ENCODE results near the gene SCN5A.

Gene SCN5A

GRCh38 chr3:38598791-38599190 is 50.7 kb downstream of the SCN5A start:
- DNase-seq, result no peak

DNA sequence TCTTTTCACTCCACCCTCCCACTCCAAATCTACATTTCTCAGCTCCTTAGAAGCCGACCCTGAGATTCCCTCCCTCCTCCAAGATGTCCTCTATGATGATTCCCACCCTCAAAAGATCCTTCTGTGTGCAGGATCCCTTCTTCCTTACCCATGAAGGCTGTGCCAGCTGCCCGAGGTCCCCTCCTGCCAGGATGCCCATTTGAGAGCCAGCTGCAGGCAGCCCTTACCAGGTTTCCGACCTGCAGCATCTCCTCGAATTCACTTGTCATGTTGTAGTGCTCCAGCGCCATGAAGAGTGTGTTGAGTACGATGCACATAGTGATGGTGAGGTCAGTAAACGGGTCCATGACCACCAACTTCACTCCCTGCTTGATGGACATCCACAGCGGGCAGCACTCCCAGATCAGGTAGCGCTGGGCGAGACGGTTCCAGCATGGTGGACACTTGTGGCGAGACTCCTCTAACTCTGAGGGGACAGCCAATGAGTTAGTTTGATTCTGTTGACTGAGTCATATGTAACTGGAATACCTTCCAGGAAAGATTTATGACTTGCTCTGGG is 51.9 kb downstream of the SCN5A start:
- no peak for DNase-seq

- no peak for DNase-seq
Observed at GRCh38 chr3:38595393-38595792, 54.1 kb downstream of the SCN5A start.

DNA sequence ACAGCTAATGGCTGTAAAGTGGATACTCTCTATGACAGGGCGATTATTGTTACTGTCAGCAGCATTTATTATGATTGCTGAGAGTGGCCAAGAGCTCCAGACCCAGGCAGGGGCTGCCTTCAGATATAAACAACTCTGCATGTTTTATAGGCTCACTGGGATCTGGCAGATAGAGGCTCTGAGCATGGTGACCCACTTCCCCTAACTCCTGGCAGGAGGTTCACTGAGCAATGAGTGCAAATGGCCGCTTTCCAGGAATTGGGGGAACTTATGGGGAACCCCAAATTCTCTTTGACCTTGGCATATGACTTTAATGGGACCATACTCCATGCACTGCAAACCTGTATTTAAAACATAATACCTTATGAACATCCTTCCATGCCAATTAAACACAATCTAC is 59.0 kb downstream of the SCN5A start:
- no peak for DNase-seq

GRCh38 chr3:38588995-38589937 is 60.2 kb downstream of the SCN5A start:
- no peak for DNase-seq

DNA sequence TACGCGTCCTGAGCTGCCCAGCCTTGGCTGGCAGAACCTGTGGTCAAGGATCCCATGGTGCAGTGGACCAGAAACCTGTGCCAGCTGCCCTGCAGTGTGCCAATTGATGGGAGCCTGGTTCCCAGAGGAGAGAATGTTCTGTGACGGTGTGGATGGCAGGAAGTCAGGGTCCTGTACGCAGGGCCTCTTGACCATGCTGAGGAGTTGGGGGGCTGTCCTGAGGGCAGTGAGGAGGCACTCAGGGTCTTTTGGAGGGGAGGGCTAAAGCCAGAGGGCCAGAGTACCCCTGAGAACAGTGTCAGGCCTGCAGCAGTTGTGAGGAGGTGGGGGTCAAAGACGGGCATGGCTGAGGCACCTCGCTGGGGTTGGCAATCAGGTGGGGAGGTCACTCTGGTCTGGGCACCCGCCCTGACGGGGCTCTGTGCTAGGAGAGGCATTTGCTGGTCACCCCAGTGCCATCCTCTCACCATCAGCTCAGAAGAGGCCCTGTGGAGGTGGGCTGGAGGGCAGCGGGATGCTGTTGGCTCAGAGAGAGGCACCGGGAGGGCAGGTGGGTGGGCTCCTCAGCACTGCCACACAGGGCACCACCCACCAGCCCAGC is 61.0 kb downstream of the SCN5A start:
- DNase-seq, result no peak

DNA sequence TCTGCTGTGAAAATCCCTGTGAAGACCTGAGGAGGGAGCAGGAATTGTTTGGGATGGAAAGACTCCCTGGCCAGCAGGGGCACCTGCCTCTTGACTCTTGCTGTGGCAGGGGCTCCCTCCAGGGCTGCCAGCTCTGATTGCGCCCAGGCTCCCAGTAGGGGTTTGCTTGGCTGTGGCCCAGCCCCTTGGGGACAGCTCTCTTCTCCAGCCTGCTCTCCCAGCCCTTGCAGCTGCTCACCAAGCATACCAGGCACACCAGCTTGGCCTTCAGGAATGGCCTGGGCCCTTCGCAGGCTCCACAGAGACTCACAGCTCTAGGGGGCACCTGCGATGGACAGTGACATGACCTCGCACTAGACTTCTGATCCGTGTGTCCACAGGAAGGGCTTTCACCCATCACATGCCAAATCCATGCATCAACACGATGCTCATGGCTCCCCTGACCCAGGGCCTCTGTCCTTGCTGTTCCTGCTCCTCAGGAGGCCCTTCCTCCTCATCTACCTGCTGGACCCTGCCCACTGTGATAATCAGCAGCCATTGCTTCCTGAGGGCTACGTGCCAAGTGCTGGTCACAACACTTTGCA is 61.8 kb downstream of the SCN5A start:
- DNase-seq, result no peak

DNA sequence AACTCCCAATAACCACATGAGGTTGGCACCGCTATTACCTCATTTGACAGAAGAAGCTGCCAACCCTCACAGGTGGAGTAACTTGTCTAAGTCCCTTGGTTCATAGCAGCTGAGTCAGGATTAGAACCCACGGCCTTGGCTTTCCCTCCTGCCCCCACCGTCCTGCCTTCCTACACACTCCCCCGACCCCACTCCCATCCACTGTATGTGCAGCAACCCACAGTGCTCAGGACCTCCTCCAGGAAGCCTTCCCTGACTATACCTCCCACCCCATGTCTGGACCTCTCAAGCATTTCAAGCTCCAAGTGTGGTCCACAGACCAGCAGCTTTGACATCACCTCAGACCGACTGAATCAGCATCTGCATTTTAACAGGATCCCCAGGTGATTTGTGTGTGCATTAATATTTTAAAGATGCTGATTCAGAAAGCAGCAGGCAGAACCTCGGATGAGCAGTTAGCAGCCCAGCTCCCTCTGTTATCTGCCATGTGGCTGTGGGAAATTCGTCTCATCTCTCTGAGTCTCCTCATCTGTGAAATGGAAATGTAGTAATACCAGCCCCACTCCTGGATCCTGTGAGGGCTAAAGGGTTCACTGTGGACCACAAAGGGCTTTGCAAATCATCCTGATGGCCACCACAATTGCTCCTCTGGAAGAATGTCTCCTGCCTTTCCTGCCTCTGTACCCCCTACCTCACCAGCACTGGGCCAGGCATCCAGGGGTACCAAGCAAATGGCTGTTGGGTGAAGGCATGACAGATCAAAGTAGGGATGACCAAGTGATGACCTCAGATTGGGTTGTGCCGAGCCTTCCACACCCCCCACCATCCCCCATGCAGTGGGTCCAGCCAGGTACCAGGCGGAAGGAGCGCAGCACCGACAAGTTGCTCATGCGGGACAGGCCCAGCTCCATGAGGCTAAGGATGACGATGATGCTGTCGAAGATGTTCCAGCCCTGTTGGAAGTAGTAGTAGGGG is 62.7 kb downstream of the SCN5A start:
- DNase-seq, result no peak

DNA sequence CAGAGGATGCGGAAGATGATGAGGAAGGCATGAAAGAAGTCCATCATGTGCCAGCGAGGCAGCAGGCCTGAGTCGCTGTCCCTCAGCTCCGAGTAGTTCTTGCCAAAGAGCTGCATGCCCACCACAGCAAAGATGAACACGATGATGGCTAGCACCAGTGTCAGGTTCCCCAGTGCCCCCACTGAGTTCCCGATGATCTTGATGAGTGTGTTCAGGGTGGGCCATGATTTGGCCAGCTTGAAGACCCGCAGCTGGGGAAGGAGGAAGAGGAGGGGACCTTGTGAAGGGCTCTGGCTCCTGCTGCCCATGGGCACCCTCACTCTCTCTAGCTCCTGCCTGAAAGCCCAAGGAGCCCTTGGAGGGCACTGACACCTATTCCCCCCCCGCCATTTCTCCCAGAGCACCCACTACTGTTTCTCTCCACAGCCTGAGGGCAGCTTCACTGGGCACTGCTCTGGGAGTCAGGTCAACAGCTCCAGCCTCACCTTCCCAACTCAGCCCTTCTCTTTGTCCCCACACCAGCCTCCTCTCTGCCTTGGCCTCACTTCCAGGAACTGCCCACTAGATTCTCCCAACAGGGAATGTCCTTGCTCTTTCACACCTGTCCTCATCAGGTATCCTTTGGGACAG is 63.6 kb downstream of the SCN5A start:
- DNase-seq, result no peak

DNA sequence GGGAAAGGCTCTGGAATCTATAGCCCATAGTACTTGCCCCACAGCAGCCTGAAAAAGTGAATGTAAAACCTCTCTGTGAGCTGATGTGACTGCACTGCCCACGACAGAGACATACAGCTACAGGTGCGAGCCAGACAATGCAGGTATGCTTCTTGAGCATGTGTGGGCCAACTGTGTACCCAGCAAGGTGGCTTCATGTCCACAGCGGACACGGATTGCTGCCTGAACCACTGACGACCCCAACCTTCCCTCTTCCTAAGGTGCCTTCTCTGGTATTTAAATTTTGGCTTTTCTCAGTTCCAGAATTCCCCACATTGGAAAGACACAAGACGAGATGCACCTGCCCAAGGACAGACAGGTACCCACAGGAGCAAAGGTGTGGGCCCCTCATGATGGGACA is 65.8 kb downstream of the SCN5A start:
- DNase-seq, result no peak

GRCh38 chr3:38582941-38583645 is 66.4 kb downstream of the SCN5A start:
- no peak for DNase-seq

- no peak for DNase-seq
Observed at GRCh38 chr3:38582316-38582715, 67.2 kb downstream of the SCN5A start.

DNA sequence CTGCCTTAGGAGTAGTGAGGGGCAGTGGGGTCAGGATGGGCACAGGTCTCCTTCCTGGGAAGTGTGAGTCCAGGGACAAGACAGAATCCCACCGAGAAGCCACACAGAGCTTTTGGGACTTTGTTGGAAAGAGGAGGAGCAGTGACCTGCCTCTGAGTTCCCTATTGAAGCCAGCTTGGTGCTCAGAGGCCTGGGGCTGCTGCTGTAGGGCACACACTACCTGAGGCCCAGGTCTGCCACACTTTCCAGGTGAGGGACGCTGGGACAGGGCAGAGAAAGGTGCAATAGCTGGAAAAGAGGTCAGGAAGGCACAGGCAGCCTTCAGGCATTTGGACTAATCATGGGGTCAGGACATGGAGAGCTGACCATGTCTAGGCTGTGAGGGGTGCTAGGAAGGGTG is 67.7 kb downstream of the SCN5A start:
- DNase-seq, result no peak

DNA sequence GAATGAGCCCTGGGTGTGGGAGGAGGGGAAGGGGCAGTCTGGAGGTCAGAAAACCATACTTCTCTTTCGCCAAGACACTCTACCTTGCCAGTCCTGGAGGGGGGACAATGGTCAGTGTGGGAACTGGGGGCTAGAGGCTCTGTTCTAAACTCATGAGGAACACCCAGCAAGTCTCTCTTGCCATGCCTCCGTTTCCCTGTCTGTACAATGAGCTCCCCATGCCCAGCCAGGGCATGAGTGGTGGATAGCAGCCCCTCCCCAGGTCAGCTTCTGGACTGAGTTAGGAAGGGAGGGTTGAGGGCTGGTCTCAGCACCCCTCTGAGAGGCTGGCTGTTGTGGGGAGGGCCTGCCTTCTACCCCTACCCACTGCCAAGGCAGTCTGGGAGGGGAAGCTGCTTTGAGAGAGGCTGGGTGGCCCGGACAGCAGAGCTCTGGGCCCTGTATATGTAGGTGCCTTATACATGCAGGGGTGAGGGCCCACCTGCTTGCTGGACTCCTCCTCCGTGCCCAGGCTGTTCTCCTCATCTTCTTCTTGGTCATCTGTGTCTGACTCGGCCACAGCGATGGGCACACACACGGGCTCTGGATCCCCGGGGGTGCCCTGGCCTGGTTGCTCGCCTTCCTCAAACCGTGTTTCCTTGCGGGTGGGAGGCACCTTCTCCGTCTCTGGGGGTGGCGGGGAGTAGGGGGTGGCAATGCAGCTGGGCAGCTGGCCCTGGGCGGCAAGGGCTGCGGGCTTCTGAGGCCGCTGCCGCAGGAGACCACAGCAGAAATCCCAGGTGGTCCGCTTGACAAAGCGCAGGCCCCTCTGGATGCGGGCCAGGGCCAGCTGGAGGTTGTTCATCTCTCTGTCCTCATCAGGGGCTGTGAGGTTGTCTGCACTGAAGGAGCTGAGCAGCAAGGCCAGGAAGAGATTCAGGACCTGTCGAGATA is 68.8 kb downstream of the SCN5A start:
- DNase-seq, result no peak

DNA sequence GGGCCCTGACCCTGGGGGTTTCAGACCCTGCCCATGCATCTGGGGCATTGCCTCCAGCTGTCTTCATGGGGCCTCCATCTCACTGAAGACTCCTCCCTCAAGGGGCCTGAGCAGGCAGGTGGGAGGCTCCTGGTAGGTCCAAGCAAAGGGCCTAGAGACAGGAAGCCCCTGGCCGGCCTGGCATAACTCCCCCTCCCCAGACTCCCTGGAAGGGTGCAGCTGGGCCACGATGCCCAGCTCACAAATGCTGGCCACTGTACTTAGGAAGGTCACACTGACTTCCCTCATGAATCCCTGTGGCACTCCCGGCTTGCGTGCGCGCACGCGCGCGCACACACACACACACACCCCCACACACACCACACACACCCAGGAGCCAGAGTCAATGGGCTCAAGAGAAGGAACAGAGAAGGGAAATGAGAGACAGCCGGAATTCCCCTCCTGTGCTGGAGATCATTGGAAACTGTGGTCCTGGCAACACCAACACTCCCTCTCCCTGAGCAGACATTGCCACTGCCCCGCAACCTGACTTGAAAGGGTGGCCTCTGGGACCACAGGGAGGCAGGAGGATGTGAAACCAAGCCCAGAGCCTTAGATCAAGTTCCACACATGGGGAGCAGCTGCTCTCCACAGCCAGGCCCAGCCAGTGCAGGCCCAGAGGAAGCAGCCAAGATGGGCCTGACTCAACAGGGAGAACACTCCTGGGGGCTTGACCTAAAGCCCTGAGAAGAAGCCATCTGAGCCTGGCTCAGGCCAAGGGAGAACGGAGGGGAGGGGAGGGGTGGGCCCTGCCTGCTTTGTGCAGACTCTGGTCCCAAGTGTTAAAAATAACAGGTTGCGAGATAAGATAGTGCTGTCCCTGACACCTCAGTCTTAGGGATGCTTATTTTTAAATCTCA is 69.7 kb downstream of the SCN5A start:
- DNase-seq, result no peak

- DNase-seq, result no peak
Observed at GRCh38 chr3:38579141-38579540, 70.3 kb downstream of the SCN5A start.

DNA sequence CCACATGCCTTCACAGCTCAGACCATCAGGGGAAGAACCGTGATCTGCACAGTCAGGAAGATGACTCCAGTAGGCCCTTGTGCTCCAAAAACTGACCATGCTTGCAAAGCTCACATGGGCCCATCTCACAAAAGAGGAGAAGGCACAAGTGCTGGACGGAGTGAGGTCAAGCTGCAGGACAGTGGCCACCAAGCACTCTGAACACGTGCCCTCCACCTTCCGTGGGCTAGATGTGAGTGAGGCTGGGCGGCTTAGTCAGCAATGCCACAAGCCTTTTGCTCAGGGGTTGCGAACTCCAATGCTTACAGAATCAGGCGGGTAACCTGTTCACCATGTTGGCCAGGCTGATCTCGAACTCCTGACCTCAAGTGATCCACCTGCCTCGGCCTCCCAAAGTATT is 70.9 kb downstream of the SCN5A start:
- DNase-seq, result no peak

GRCh38 chr3:38578081-38578475 is 71.4 kb downstream of the SCN5A start:
- no peak for DNase-seq

All from Kasumi-1 (cell line).